HG03575 (cell line): ENCODE results near the gene NRL.

Experiments used
- ATAC-seq: cut with Tn5 transposase; IDR thresholded peaks from one replicate; pipeline ENCODE4 v1.9.1; 2021; ENCODE audit not compliant: unreplicated experiment, insufficient number of reproducible peaks, low FRiP score; ENCODE audit errors: extremely low read depth

NRL gene

DNA sequence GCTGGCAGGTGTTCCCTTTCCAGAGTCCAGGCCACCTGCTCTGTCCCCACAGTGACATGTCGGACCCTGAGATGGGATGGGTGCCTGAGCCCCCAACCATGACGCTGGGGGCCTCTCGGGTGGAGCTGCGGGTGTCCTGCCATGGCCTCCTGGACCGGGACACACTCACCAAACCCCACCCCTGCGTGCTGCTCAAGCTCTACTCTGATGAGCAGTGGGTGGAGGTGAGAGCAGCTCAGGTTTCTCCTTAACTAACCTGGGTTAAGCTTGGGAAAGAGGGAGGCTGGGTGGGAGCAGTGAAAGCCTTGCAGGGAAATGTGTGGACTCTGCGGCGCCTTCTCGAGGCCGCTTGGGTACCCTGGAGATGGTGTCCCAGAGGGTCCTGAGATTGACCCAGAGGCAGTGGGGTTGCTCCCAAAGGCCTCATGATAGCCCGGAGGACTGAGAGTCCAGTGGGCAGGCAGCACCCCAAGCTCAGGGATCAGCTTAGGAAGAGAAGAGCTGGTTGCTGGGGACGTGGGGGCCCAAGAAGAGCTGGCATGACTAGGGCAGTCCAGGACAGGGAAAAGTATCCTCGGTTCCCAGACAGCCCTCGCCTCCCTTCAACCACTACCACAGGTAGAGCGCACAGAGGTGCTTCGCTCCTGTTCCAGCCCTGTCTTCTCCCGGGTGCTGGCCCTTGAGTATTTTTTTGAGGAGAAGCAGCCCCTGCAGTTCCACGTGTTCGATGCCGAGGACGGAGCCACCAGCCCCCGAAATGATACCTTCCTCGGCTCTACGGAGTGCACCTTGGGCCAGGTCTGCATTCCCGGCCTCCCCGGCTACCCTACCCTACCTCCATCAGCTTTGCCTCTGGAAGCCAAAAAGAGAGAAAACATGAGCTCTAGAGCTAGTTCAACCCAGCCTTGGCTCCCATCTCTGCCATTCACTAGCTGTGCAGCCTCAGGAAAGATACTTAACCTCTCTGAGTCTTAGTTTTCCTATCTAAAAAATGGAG is 41.6 kb downstream of the NRL start:
- ATAC-seq = no peak

DNA sequence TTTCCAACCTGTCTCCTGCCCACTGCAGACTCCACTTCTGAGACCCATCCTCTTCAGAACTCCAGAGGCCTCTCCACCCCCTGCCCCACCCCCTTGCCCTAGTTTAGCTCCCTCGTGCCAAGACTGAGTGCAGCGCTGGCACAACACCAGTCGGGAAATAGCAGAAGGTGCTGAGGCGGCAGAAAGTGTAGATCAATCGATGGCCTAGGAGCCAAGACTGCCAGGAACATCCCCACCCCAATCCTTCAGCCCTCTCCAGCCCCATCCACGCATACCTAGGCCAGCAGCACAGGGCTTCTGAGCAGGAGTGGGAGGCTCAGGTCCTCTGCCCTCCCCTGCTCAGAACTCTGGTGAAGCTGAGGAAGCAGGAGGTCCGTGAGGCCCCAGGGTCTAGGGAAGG is 42.3 kb downstream of the NRL start:
- ATAC-seq = no peak

DNA sequence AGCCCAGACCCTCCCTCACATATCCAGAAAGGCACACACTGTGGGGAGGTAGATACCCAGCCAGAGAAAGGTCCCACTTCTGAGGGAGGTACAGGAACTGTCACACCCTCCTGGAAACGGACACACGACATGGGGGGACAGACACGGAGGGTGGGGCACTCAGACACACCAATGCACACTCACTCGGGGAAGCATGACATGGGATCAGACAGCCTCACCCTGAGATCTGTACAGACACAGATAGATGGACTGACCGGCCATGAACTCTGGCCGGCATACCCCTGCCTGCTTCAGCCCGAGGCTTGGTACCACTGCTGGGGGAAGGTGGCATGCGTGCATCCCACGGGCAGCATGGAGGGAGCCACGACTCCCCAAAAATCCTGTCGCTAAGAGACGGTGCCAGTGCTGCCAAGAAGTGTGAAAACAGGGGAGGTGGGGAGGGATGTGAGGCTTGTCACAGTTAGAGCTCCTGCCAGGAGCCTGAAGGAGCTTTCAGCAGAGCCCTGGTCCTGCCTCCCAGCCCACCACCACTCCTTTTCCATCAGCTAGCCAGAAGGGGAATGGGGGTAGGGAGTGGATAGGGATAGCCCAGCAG is 42.8 kb downstream of the NRL start:
- ATAC-seq = no peak

DNA sequence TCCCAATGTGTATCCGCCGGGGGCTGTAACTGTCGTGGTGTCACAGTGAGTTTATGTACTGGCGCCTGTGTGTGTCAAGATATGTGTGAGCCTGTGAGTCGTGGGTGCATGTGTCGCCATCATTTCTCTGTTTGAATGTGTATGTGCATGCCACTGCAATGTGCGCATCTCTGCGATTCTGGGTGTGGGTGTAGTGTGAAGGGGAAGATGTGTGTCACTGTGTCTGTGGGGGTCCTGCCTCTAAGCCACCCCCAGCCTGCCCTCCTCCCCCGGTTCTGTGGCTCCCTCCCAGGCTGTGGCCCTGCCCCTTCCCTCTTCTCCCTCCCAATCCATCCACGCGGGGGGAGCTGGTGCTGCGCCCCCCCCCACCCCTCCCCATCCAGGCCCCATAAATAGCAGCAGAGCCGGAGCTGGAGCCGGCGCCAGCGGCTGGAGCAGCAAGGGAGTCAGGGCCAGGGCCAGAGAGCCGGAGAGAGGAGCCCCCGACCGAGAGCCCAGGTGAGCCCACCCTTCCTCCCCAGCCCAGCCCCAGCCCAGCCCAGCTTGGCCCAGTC is 43.5 kb downstream of the NRL start, which contains the start of gene CPNE6:
TSS of gene CPNE6 (plus strand) at position 419 of the 554 bp plus-strand sequence. CDS start 1,375 bp downstream, outside the sequence.
- ATAC-seq = no peak

DNA sequence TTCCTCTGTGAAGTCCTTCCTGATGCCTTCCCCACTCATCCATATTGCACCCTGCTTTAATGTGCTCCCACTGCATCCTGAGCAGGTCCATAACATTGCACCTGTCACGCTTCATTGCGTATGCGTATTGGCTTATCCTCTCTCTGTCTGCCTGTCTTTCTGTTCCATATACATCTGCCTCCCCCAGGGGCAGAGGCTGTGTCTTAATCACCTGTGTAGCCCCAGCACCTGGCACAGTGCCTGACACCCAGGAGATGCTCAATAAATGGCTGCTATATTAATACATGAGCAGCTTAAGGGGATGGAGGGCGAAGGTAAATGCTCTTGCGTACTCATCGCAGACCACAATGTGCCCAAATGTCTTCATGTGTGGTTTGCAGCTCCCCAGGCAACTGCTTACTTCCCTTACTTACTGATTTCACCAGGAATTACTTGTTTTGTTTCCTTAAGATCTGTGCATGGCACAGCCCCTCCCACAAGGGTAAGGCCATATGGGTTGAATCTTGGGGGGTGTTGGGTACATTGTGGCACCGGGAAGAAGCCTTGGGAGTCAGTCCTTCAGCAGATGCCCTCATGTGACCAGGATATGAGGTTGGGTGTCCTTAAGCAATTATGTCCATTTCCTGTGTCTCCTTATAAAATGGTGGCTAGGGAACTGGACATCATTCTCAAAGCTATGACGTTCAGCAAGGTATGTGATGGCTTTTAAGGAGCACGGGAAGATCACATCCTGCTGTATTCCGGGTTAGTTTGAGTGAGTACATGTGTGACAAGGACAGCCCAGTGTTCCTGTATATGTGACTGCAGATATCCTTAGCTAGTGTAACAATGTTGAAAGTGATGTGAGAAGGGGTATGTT is 44.2 kb downstream of the NRL start:
- no peak for ATAC-seq

DNA sequence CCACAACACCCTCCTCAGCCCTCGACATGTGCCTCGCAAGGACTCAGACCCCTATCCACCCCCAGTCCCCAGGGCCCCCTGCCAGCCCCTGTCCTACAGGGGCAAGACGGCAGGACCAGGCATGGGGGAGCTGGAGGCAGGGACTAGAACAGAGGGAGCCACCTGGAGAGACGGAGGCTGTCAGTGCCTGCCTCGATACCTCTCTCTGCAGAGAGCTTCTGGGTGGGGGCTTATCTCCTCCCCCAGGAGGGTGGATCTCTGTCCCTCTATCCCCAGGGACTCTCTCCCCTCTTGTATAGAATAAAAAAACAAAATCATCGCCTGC is 45.4 kb downstream of the NRL start:
- no peak for ATAC-seq

DNA sequence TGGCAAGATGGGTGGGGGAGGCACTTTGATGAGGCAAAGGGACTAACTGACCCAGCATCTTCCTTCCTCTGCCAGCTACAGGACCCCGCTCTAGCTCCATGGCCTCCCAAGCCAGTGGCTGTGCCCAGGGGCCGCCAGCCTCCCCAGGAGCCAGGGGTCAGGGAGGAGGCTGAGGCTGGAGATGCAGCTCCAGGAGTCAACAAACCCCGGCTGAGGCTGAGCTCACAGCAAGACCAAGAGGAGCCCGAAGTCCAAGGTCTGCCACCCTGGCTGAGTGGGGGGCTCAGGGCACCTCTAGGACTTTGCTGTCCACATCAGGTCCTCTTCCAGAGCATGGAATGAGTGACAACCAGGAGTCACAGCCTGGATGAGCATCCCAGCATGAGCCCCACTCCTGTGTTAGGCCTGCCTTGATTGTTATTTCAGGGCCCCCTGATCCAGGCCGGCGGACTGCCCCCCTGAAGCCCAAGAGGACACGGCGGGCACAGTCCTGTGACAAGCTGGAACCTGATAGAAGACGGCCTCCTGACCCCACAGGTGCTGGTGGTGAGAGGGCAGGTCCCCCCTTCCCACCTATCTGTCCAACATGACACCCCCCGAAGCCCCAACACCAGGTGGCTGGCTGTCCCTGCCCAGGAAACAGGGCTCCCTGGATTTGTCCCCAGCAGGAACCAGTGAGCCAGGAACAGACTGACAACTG is 45.9 kb downstream of the NRL start:
- ATAC-seq = no peak

DNA sequence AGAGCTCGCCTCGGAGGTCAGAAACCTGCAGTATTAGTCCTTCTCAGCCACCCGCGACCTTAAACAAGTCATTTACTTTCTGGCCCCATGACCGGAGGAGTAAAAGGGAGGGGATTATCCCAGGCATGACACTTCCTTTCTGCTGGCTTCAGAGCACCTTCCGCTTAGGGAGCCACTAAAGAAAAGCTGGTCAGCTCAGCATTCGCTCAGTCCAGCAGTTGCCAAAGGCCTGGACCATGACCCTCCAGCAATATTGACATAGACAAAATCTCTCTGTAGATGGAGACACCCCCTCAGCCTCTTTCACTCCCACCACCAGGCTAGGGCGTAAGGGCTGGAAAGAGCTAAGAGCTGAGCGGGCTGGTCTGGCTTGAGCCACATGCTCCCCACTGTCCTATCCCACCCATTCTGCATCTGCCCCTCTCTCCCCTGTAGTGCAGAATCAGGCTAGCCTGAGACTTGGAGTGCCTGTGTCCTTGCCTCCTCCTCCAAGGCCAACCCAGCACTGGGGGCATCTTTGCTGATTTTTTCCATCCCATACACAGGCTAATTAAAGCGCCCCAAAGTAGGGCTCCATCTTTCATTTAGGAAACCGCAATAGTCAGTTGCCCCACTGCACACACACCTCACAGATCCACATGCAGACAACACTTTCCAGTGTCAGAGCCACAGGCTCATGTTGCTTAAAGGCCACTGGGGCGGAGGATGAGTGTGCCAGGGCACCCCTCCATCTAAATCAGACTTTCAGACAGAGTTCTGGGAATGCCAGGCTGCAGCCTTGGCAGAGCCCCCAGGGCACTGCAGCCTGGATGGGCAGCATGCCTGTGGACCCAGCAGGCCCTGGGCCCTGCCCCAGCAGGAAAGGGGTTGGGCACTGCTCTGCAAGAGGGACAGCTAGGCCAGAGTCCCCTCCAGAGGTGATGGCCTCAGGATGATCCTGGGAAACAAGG is 47.3 kb downstream of the NRL start:
- ATAC-seq = no peak

DNA sequence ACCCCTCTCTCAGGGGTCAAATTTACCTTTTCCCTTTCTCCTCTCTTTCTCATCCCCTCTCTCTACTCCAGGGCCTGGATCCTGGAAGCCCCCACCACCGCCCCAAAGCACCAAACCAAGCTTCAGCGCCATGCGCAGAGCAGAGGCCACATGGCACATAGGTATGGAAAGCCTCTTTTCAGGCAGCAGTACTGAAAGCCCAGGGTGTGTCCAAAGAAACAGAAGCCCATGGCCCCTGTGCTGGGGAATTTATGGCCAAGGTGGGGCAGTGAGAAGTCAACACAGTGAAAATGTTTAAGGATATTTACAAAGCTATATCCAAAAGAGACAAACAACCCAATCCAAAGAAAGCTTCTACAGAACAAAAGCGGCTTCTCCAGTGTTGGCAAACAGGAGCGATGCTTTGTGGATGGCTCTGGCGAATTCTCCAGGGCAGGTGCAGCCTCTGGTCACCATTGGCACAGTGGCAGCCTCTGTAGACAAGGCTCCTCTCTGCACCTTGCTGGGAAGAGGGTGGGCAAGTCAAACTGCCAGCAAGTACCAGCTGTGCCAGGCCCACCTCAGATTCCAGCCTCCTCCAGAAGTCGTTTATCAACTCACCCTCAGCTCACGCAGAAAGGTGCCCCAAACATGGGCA is 48.1 kb downstream of the NRL start:
- ATAC-seq = no peak

DNA sequence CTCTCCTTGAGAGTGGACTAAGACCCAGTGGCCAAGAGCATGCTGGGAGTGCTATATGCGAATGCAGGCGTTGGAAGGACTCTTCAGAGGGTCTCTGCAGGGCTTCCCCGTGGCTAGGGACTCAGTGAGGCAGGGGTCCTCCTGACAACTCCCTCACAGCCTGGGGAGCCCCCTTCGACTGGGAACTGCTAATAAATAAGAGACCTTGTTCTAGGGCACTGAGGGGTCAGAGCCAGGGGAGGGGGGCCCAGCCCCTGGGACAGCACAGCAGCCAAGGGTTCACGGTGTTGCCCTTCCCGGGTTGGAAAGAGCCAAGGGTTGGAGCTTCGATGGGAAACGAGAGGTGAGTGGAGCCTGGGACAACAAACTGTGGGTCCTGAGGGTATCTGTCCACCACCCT is 49.3 kb downstream of the NRL start:
- no peak for ATAC-seq

DNA sequence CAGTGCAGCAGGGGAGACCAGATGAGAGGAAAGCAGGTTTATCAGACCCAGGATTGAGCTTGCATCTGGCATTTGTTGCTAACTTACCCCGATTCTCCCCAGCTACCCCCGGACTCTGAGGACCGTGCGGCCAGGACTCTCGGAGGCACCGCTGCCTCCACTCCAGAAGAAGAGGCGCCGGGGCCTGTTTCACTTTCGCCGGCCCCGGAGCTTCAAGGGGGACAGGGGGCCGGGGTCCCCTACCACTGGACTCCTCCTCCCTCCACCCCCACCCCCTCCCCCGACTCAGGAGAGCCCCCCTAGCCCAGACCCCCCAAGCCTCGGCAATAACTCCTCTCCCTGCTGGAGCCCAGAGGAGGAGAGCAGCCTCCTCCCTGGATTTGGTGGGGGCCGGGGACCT is 49.9 kb downstream of the NRL start:
- ATAC-seq = no peak

DNA sequence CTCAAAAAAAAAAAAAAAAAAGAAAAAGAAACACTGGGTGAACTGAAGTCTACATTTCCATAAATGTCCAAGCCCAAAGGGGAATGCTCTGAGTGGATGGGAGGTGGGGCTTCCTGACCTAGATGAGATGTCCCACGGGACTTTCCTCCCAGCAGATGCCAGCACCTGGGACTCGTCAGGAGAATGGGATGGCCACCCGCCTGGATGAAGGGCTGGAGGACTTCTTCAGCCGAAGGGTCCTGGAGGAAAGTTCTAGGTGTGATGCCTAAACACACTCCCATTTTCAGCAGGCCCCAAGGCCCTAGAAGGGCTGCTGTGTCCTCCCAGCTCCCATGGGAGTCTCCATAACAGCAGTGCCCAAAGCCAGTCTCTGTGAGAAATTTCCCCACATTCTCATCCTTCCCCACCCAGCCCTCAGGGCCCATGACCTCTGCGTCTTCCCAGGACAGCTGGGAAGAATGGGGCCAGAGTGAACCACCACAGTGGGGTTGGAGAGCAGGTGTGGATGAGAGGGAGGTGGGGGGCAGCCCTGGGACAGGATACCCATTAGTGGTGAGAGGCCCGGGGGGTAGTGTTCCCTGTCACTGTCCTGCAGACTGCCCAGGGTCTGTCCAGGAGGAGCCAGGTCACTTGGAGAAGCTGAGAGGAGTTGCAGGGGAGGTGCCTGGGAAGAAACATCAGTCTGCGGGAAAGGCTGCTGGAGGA is 50.5 kb downstream of the NRL start:
- no peak for ATAC-seq

DNA sequence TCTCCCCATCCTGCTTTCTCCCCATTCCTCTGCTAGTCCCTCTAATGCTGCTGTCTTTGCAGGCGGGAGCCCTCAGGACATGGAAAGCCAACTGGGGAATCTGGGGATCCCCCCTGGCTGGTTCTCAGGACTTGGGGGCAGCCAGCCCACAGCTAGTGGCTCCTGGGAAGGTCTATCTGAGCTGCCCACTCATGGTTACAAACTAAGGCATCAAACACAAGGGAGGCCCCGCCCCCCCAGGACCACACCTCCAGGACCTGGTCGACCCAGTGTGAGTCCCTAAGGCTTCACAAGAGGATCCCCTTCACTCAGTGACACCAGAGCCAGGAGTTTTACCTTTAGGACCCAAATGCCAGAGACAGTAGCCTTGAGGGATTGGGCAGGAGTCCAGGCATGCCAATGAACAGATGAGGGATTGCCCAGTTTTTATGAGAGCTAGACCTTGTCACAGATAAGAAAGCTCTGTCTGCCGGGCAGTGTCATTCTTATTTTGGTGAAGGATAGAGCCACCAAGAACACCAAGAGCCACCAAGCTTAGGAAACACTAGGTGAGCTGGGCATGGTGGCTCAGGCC is 51.4 kb downstream of the NRL start:
- ATAC-seq = no peak

DNA sequence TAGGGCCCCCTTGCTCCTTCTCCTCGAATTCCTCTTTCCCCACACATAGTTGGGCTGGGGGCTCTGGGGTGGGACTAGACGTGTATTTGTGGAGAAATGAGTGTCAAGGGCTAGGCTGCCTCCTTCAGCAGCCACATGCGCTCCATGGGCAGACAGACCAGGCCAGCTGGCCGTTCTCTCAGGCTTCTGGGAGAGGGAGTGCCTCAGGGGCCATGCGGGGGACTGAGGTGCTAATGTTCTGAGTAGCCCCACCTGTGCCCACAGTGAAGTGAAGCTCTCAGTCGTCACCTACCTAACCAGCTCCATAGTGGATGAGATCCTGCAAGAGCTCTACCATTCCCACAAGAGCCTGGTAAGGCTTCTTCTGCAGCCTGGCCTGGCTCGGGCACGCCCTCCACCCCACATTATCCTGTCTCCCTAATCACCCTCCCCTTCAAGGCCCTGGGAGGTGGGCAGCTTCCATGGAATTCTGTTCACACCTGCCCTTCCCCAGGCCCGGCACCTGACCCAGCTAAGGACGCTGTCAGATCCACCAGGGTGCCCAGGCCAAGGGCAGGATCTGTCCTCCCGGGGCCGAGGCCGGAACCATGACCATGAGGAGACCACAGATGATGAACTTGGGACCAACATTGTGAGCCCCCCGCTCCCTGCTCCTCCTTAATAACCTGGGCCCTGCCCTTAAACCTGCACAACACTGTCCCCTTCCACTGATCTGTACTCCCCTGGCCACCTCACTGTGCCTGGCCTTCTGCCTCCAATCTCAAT is 52.4 kb downstream of the NRL start:
- ATAC-seq = no peak

DNA sequence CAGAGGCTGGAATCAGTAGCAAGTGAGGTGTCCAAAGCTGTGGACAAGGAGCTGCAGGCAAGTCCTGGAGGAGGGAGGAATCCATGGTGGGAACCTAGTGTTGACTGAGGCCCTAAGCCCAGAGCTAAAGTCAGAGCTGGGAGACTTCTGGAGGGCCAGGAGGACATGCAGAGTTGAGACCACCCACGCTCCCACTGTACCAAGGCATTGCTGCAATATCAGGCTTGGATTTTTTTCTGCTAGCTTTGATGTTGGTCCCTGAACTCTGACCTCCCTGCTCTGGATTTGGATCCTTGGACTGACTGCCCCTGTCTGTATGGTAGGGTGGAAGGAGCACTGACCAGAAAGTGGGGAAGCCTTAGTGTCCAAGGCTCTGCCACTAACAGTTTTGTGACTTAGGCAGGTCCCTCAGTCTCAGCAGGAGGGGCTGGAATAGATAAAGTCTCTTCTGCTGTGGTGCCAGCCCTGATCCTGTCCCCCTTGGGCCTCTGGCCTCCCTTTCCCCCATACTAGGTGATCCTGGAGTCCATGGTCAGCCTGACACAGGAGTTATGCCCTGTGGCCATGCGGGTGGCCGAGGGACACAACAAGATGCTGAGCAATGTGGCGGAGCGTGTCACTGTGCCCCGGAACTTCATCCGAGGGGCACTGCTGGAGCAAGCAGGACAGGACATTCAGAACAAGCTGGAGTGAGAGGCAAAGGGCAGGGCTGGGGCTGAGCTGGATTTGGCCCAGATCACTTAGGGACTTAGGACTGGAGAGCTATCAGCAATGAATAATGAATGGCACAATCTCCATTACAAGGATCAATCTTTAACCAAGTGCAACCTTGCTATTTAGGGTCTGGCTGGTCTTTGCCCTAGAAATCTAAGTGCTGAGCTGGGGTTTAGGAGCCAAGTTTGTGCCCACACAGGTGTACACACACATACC is 53.5 kb downstream of the NRL start:
- ATAC-seq = no peak
